ENCODE data around the gene MRNIP. TPM values are rescaled to one million over a fixed set of nuclear protein-coding genes. Genes with fewer than 3 reads are reported as not detected.

The MRNIP gene, protein sequence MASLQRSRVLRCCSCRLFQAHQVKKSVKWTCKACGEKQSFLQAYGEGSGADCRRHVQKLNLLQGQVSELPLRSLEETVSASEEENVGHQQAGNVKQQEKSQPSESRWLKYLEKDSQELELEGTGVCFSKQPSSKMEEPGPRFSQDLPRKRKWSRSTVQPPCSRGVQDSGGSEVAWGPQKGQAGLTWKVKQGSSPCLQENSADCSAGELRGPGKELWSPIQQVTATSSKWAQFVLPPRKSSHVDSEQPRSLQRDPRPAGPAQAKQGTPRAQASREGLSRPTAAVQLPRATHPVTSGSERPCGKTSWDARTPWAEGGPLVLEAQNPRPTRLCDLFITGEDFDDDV
- total RNA-seq (2014; rRNA removed), result 20.2 and 26.1 TPM in 2 replicates
- Bru-seq, nascent RNA, result percentile 62 among the genes with signal in this experiment
- BruChase-seq, experiment 1, labeled RNA remaining after a 6-hour chase, result percentile 67 among the genes with signal in this experiment
- BruChase-seq, experiment 2, labeled RNA remaining after a 2-hour chase, result percentile 70 among the genes with signal in this experiment
- long read RNA-seq, full-length matches to known transcripts, result 16 of 52 reads
- long read RNA-seq, partial matches to known transcripts, result 2 of 52 reads
- long read RNA-seq, other reads (novel, unspliced or antisense), result 34 of 52 reads

DNA sequence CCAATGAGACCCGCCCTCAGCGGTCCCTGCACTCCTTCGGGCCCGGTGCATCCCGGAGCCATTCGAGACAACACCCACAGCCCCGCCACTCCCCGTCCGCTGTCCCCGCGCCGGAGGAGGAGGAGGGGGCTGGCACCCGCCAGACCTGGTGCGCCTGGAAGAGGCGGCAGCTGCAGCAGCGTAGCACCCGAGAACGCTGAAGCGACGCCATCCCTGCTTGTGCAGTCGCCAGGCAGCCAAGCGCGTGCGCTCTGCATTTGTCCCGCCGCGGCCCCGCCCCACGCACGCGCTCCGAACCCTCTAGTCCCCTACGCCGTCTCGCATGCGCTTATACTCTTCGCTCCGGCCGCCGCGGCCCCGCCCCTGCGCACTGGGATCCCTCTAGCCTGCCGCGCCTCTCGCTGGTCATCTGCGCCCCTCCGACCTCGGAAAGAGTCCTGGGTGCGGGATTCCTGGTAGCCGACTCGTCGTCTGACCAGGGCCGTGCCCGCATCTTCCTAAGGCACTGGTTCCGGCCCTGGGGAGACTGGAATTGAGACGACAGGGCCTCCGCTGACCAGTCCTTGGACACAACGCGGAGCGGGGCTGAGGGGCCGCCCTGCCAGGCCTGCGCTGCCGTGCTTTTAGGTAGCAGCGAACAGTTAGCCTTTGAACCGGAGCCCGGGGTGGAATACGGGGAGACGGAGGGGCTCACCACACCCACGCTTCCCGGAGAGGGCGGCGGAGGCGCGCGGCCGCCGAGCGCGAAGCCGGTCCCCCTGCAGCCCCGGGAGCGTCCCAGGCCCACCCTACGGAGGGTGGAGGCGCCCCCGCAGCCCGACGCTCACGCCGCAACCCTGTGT, at the start of gene MRNIP:
MRNIP (minus strand) TSS at position 232 of the 842 bp plus-strand sequence; CDS start at position 211, 21 bp downstream.
- Histone ChIP-seq H3K27ac (ENCODE audit: low read length) (no peak within 1 kb of the TSS), H3K4me2 (ENCODE audit: low read length) (peak within 1 kb of the TSS; percentile 98), H3K9ac (ENCODE audit: low read length) (peak within 1 kb of the TSS; percentile 69), H3K27me3 (ENCODE audit: low read length) (no peaks in the 10 kb centered on the region), H3K79me2 (ENCODE audit: low read length) (peaks cover 30% of the 10 kb centered on the region), H3K4me3 (ENCODE audit: low read length) (peak within 1 kb of the TSS; percentile 95), H3K9me3 (ENCODE audit: low read length) (no peaks in the 10 kb centered on the region), H3K4me1 (ENCODE audit: insufficient read depth, low read length) (no peaks in the 10 kb centered on the region), H4K20me1 (ENCODE audit: low read length) (no peaks in the 10 kb centered on the region), H3F3A (ENCODE audit: low read length, unreplicated experiment) (no peaks in the 10 kb centered on the region), H3K36me3 (ENCODE audit: low read depth, low read length) (no peaks in the 10 kb centered on the region), H2AFZ (ENCODE audit: low read length) (peak within 1 kb of the TSS; percentile 98), H3K9me2 (replicated peaks; ENCODE audit: low read length) (no peaks in the 10 kb centered on the region)
- TF ChIP-seq EZH2phosphoT487 (IDR thresholded peaks at IDR 0.05; ENCODE audit: borderline replicate concordance, low read length), result no peak
- TF ChIP-seq, protein P1, sequence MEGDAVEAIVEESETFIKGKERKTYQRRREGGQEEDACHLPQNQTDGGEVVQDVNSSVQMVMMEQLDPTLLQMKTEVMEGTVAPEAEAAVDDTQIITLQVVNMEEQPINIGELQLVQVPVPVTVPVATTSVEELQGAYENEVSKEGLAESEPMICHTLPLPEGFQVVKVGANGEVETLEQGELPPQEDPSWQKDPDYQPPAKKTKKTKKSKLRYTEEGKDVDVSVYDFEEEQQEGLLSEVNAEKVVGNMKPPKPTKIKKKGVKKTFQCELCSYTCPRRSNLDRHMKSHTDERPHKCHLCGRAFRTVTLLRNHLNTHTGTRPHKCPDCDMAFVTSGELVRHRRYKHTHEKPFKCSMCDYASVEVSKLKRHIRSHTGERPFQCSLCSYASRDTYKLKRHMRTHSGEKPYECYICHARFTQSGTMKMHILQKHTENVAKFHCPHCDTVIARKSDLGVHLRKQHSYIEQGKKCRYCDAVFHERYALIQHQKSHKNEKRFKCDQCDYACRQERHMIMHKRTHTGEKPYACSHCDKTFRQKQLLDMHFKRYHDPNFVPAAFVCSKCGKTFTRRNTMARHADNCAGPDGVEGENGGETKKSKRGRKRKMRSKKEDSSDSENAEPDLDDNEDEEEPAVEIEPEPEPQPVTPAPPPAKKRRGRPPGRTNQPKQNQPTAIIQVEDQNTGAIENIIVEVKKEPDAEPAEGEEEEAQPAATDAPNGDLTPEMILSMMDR (conservative IDR thresholded peaks at IDR 0.05; ENCODE audit: low read depth, low read length), result no peak
- no peak for TF ChIP-seq EZH2 (IDR thresholded peaks at IDR 0.05; ENCODE audit: low read length, unreplicated experiment)
- ChIA-PET POLR2A (ENCODE audit: unreplicated experiment) (no interaction called here), CTCF (no interaction called here)
- DNase-seq, result peak; percentile 88
- TSS peak; percentile 75 for BruUV-seq (replicated peaks)
- ATAC-seq, result peak; percentile 94
- intact Hi-C loops (cut with micrococcal nuclease), result loop anchor here (5.0 kb wide), 1 partner anchor 52 kb away; the partner anchor contains the start of gene MGAT4B

DNA sequence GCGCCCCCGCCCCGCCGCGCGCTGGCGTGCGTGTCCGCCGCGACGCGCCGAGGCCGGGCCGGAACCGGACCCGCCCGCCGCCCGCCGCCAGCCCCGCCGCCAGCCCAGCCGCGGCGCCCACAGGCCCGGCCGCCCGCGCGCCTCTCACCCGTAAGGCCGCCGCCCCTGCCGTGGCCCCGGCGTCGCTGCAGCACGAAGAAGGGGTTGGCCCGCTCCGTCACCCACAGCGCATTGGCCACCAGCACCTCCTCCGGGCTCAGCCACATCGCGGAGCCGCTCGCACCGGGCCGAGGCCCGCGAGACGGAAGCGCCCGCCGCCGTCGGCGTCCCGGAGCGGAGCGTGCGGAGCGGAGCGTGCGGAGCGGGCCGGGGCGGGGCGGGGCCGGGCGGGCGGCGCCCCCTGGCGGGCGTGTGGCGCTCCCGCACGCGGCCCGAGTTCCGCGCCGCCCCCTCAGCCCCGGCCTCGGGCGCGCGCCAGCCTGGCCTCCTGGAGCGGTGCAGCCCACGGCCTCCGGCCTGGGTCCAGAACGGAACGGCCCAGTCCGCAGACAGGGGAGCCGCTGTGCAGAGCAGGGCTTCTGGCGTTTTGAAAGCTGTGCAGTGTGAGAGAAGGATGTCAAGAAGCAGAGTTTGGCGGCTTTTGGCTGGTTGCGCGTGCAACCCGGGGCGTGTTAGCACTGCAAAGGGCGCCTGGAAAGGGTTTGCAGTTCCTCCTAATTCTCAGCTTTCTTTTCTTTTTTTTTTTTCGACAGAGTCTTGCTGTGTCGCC, 49.1 kb upstream of the MRNIP start, which contains the start of gene TBC1D9B:
TBC1D9B (minus strand) TSS at position 342 of the 769 bp plus-strand sequence; CDS start at position 266, 76 bp downstream.
- Histone ChIP-seq H4K20me1 (ENCODE audit: low read length) (peaks cover 4% of the 10 kb centered on the region; the same call in 1 of the 2 replicates), H3K79me2 (ENCODE audit: low read length) (peaks cover 29% of the 10 kb centered on the region), H3K4me3 (ENCODE audit: low read length) (peak within 1 kb of the TSS; percentile 87), H3K36me3 (ENCODE audit: low read depth, low read length) (no peaks in the 10 kb centered on the region; the same call in none of the 2 replicates), H3K9ac (ENCODE audit: low read length) (peak within 1 kb of the TSS; percentile 62), H3K27me3 (ENCODE audit: low read length) (no peaks in the 10 kb centered on the region), H2AFZ (ENCODE audit: low read length) (peak within 1 kb of the TSS; percentile 79), H3K4me1 (ENCODE audit: insufficient read depth, low read length) (peaks cover 13% of the 10 kb centered on the region), H3K9me3 (ENCODE audit: low read length) (no peaks in the 10 kb centered on the region), H3K9me2 (replicated peaks; ENCODE audit: low read length) (no peaks in the 10 kb centered on the region), H3K4me2 (ENCODE audit: low read length) (peak within 1 kb of the TSS; percentile 96), H3F3A (ENCODE audit: low read length, unreplicated experiment) (no peaks in the 10 kb centered on the region), H3K27ac (ENCODE audit: low read length) (no peak within 1 kb of the TSS)
- no TSS peak for BruUV-seq (replicated peaks)
- ChIA-PET POLR2A (ENCODE audit: unreplicated experiment) (no interaction called here), CTCF (no interaction called here)
- peak; percentile 60 for DNase-seq
- intact Hi-C loops (cut with micrococcal nuclease), result loop anchor here (2.0 to 5.0 kb wide), 2 partner anchors 161 to 185 kb away; no protein-coding TSS in a partner anchor
- peak; percentile 88 for ATAC-seq
- TF ChIP-seq, protein P1 (conservative IDR thresholded peaks at IDR 0.05; ENCODE audit: low read depth, low read length), result no peak
- TF ChIP-seq EZH2 (IDR thresholded peaks at IDR 0.05; ENCODE audit: low read length, unreplicated experiment) (no peak), EZH2phosphoT487 (IDR thresholded peaks at IDR 0.05; ENCODE audit: borderline replicate concordance, low read length) (no peak)
